MG63 (cell line): Measurements from ENCODE around the gene GNG4. TPM values are rescaled to one million over a fixed set of nuclear protein-coding genes. Genes with fewer than 3 reads are reported as not detected.
"Not testable (repeated sequence)": the region's sequence is repeated elsewhere in the genome, so short reads cannot be mapped to it uniquely, and the experiment has no call there.

Experiments used
- DNase-seq: peaks from one replicate; pipeline ENCODE4 v3.0.0-alpha.2; 2020
- H3K27me3 ChIP-seq: fragments of 250-450 bp; sonication (Bioruptor Pico); 2 replicates; pipeline ENCODE4 v1.5.1; 2020; ENCODE audit warnings: mild to moderate bottlenecking, moderate library complexity
- H3K36me3 ChIP-seq: fragments of 250-450 bp; sonication (Bioruptor Pico); 2 replicates; pipeline ENCODE4 v1.5.1; 2020; ENCODE audit warnings: mild to moderate bottlenecking, moderate library complexity
- H3K4me3 ChIP-seq: fragments of 250-450 bp; sonication (Bioruptor Pico); 2 replicates; pipeline ENCODE4 v1.5.1; 2020; ENCODE audit warnings: mild to moderate bottlenecking, moderate library complexity
- H3K9me3 ChIP-seq: fragments of 250-450 bp; sonication (Bioruptor Pico); 2 replicates; pipeline ENCODE4 v1.5.1; 2020; ENCODE audit warnings: mild to moderate bottlenecking, moderate library complexity
- total RNA-seq: library from RNA; depleted of rRNA; stranded (reverse); fragments of >200 nt; shearing (Covaris generic); gene quantifications from 2 replicates; pipeline ENCODE4 v1.2.3, GENCODE V29; 2014; ENCODE audit warnings: low replicate concordance

Gene GNG4
- total RNA-seq, 1 experiment from 2014 or later = 6.1 TPM

DNA sequence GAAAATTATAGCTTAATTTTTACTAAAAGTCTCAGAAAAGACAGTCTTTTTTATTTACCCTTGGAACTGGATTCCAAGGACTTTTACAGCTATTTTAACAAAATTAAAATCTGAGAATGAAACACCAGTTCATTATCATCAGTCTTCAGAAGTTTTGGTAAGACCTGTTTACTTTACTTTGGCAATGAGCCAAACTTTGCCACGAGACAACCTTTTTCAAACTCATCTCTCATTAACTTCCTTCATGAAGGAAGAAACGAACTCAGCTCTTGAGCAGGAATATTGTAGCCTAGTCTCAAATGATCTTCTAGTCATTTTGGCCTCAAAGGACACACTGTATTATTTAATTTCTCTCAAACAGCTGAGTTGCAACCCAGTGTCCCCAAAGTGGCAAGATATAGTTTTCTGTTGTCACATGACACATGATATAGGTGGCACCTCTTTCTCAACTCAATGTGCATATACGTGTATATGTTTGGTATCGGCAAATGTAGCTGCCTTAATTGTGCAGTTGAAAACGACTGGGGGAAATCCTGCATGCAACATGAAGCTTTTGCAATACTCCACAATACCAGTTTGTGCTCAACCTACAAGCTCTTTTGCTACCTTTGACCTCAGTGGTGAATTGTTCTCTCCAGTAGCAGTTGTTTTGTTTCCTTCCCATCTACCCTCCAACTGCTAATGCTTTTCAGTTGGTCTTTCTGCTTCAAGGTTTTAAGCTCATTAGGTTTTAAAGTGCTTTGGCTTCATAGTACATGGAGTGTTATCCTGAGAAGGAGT lies 8.4 kb upstream of the GNG4 start:
- no peaks in the 10 kb centered on the region for H3K36me3 ChIP-seq
- H3K9me3 ChIP-seq = no peaks in the 10 kb centered on the region
- H3K4me3 ChIP-seq = no peak overlapping the region
- no peak for DNase-seq
- H3K27me3 ChIP-seq = no peaks in the 10 kb centered on the region

DNA sequence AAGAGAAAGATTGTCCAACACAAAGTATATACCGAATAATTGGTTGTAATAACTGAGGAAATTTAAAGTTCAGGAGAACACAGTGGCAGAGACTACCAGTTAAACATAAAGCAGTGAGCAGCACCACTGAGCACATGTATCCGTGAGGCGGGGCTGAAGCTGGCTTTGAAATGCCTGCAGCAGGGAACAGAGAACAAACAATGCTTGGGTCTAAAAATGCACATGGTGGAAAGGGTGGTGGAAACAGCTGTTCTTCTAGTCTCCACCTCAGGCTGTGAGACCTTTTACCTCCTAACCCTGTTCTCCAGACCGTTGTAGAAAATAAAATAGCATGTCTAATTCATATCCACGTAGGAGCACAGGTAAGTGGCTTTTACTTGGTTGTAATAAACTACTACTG lies 7.7 kb upstream of the GNG4 start:
- Histone ChIP-seq H3K4me3 (no peak overlapping the region), H3K36me3 (no peaks in the 10 kb centered on the region), H3K9me3 (no peaks in the 10 kb centered on the region), H3K27me3 (no peaks in the 10 kb centered on the region)
- no peak for DNase-seq

DNA sequence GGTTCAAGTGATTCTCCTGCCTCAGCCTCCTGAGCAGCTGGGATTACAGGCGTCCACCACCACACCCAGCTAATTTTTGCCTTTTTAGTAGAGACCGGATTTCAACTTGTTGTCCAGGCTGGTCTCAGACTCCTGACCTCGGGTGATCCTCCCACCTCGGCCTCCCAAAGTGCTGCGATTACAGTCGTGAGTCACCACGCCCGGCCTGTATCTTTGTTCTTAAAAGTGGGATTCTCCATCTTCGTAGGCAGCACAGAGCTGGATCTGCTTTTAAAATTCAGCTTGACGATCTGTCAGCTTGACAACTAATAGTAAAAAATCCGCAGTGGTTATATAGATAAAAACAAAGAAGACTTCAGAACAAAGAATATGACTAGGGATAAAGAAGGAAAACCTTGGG lies 2.8 kb upstream of the GNG4 start:
- no peak for DNase-seq
- no peaks in the 10 kb centered on the region for H3K36me3 ChIP-seq
- no peaks in the 10 kb centered on the region for H3K9me3 ChIP-seq
- H3K27me3 ChIP-seq = peaks cover 3% of the 10 kb centered on the region; the same call in 1 of the 2 replicates
- no peak overlapping the region for H3K4me3 ChIP-seq

- Histone ChIP-seq H3K9me3 (no peaks in the 10 kb centered on the region), H3K36me3 (no peaks in the 10 kb centered on the region), H3K27me3 (peaks cover 3% of the 10 kb centered on the region; the same call in 1 of the 2 replicates), H3K4me3 (no peak overlapping the region)
- DNase-seq = no peak
Measured at GRCh38 chr1:235651170-235651806, 1.7 kb upstream of the GNG4 start.

DNA sequence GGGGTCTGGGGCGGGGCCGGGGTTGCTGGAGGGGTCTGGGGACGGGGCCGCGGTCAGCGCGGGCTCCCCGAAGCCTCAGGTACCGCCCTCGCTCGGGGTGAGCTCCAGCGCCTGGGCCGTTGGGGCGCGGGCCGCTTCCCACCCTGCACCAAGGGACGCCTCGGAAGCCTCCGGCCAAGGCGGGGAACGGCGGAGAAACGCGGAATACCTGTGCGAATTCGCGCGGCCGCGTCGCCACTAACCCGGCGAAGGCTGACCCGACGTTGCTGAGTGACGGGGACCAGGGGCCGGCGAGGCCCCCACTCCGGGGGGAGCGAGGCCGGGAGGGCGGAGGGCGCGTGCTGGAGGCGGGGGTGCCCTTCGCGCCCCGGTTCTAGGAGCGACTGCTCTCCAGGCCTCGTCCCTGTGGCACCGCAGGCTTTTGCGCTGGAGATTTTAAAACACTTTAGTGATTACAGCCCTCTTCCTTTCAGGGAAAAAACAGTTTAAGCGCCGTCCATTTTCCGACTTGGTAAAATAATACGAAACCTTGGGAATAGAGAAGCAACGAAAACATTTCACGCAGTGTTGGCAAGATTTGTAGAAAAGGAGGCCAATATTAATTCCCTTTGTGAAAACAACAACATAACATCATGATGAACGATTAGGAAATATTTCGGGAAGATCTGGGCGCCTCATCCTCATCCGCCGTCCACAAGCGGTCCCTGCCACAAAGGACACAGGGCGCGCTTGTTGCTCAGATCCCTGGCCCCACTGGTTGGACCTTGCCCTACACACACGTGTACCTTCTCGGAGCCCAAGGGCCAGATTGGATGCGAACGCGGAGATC lies 971 bp upstream of the GNG4 start:
- peak overlapping the region; percentile 31 for H3K4me3 ChIP-seq
- no peak for DNase-seq
- no peaks in the 10 kb centered on the region for H3K36me3 ChIP-seq
- no peaks in the 10 kb centered on the region for H3K9me3 ChIP-seq
- H3K27me3 ChIP-seq = peaks cover 3% of the 10 kb centered on the region; the same call in 1 of the 2 replicates

- H3K4me3 ChIP-seq = peak overlapping the region; percentile 52
- peaks cover 3% of the 10 kb centered on the region; the same call in 1 of the 2 replicates for H3K27me3 ChIP-seq
- peak; percentile 41 for DNase-seq
- no peaks in the 10 kb centered on the region for H3K36me3 ChIP-seq
- no peaks in the 10 kb centered on the region for H3K9me3 ChIP-seq
Measured at GRCh38 chr1:235648954-235649367, 623 bp downstream of the GNG4 start.

- H3K36me3 ChIP-seq = no peaks in the 10 kb centered on the region
- no peak for DNase-seq
- peaks cover 3% of the 10 kb centered on the region; the same call in 1 of the 2 replicates for H3K27me3 ChIP-seq
- no peak overlapping the region; the same call in 1 of the 2 replicates for H3K4me3 ChIP-seq
- H3K9me3 ChIP-seq = no peaks in the 10 kb centered on the region
Measured at GRCh38 chr1:235648407-235648907, 1.1 kb downstream of the GNG4 start.

- H3K27me3 ChIP-seq, H3K4me3 ChIP-seq, DNase-seq, H3K36me3 ChIP-seq, H3K9me3 ChIP-seq: not testable (repeated sequence)
Measured at GRCh38 chr1:235647537-235647936, 2.0 kb downstream of the GNG4 start.

DNA sequence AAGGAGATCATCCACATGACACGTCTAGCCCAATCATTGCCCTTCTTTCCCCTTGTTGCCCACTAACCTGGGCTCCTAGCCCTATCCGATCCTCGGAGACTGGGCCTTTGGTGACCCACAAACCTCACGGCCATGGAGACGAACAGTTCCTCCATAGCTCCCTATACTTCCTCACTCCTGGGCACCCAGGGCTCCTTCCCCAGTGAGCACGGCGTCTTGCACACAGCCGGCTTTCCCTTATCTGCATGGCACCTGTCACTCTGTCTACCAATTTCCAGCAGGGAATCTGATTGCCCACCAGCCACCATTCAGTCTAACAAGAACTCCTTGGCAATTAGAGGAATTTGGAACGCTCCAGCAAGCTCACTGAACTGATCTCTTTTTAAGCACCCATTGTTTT lies 3.1 kb downstream of the GNG4 start:
- Histone ChIP-seq H3K36me3 (no peaks in the 10 kb centered on the region), H3K4me3 (no peak overlapping the region), H3K27me3 (peaks cover 3% of the 10 kb centered on the region; the same call in 1 of the 2 replicates), H3K9me3 (no peaks in the 10 kb centered on the region)
- no peak for DNase-seq

DNA sequence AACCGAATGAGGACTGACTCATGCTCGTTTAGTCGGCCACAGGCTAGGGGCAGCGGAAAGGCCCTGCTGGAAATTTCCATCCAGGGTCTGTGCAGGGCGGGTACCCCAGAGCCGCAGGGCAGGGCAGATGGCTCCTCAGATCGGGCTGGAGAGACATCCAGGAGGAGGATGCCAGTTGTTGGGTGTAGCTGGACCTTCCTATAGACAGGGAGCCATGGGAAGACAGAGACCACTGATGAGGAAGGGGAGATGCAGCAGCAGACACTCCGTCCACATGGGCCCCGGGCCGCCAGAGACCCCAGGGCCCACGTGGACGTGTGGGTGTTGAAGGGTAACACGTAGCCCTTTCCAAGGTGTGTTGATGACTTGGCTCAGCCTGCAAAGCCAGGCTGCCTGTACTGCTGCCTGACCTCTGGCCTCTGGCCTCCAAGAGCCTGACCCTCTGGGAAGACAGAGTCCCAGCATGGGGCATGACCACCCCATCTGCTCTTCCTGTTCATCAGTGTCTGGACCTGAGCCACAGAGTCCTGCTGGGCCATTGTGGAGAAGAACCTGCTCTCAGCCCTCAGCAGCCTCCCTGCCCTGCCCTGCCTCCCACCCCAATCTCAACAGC lies 4.8 kb downstream of the GNG4 start:
- no peak overlapping the region for H3K4me3 ChIP-seq
- H3K9me3 ChIP-seq = no peaks in the 10 kb centered on the region
- DNase-seq = no peak
- H3K27me3 ChIP-seq = no peaks in the 10 kb centered on the region
- no peaks in the 10 kb centered on the region for H3K36me3 ChIP-seq

GRCh38 chr1:235643837-235644692 lies 5.5 kb downstream of the GNG4 start:
- Histone ChIP-seq H3K36me3 (no peaks in the 10 kb centered on the region), H3K9me3 (no peaks in the 10 kb centered on the region)
- DNase-seq = no peak

DNA sequence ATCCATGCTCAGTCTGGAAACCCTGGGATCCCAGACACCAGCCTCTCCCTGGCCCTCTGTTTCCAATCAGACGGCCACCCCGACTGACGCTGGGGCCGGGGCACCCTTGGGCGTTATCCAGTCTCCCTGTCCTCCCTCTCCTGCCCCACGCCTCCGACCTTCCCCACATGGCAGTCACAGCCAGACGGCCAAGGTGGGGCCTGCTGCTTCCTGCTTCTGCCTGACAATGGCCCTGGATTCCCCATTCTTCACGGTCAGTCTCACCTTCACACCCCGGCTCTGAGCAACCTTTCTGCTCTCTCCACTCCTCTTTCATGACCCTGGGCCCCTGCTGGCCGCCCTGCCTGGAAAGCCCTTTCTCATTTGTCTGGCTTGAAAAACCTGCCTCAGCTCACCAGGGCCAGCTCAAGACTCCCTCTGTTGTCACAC lies 6.6 kb downstream of the GNG4 start:
- Histone ChIP-seq H3K27me3 (no peaks in the 10 kb centered on the region), H3K9me3 (no peaks in the 10 kb centered on the region), H3K4me3 (no peak overlapping the region), H3K36me3 (no peaks in the 10 kb centered on the region)
- no peak for DNase-seq

More at GRCh38 chr1:235643837-235644692, 5.5 kb downstream of the GNG4 start:
- H3K4me3 ChIP-seq = no peak overlapping the region
- no peaks in the 10 kb centered on the region for H3K27me3 ChIP-seq

DNA sequence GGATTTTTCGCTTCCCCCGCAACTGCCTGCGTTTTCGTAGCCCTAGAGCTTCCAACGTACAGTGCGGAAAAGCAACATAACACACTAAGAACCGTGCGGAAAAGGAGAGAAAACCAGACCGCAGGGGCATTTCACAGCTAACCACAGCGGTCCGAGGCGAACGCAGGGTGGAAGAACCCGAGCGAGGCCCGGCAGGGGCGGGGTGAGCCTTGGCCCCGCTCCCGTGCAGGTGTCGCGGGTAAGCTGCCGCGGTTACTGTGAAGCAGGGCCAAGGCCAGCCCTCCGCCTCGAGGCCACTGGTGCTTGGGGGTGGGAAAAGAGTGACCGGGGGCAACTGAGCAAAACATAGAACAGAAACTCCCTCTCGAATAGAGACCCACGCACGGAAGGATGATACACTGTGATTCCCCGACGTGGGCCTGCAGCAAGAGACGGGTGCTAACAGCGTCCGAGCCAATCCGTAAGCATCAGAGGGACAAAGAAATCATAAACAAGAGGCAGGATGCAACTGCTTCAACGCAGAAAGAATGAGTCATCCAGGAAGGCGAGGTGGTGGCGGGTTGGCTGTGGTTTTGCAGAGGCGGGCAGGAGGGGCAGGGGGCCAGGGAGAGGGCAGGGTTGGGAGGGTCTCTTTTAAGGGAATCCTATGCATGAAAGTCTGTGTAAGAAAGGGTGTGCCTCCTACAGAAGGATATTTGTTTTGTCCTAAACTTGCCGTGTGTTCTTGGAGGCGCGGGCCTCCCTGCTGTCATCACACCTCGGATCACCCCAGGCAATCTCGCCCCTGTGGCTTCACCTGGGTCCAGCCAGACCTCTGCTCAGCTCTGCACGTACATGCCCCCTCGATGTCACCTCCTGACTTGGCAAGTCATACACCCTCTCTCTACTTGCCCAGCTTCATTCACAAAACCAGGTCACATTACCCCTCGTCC lies 7.3 kb downstream of the GNG4 start:
- Histone ChIP-seq H3K4me3 (no peak overlapping the region), H3K9me3 (no peaks in the 10 kb centered on the region), H3K36me3 (no peaks in the 10 kb centered on the region), H3K27me3 (no peaks in the 10 kb centered on the region)
- peak; percentile 33 for DNase-seq

GRCh38 chr1:235640580-235640979 lies 9.0 kb downstream of the GNG4 start:
- no peaks in the 10 kb centered on the region for H3K36me3 ChIP-seq
- no peak for DNase-seq
- no peaks in the 10 kb centered on the region for H3K27me3 ChIP-seq
- no peaks in the 10 kb centered on the region for H3K9me3 ChIP-seq
- no peak overlapping the region for H3K4me3 ChIP-seq
